Smooth muscle cell of the pulmonary artery (primary cell): ENCODE measurements around the gene GGA1. TPM values are rescaled to one million over a fixed set of nuclear protein-coding genes. Genes with fewer than 3 reads are reported as not detected.

Experiments used
- total RNA-seq: library from RNA; depleted of rRNA; stranded (reverse); fragments of >200 nt; gene quantifications from 2 replicates; pipeline ENCODE4 v1.2.3, GENCODE V29; 2014

The GGA1 gene
- 39.5 and 47.0 TPM in 2 replicates for total RNA-seq

GRCh38 chr22:37608477-37609239 lies at the start of gene GGA1:
GGA1 (plus strand) TSS chr22:37608834; CDS start chr22:37608861, 27 bp downstream.

GRCh38 chr22:37559901-37560607 lies 48.6 kb upstream of the GGA1 start, which contains the start of gene CDC42EP1:
CDC42EP1 (plus strand) TSS chr22:37560480; CDS start chr22:37566350, 5,870 bp downstream.

GRCh38 chr22:37639070-37639760 lies 30.6 kb downstream of the GGA1 start, which contains the start of gene SH3BP1:
SH3BP1 (plus strand) TSS chr22:37639669; CDS start chr22:37639788, 119 bp downstream.

GRCh38 chr22:37658133-37659065 lies 49.8 kb downstream of the GGA1 start, which contains the start of gene PDXP:
PDXP (plus strand) TSS chr22:37658723; CDS start chr22:37658783, 60 bp downstream.

GRCh38 chr22:37674951-37675929 lies 66.6 kb downstream of the GGA1 start, which contains the start of gene LGALS1:
LGALS1 (plus strand) TSS chr22:37675636; CDS start chr22:37675703, 67 bp downstream.

Other genes with a start within 250 kb of the GGA1 start
- gene ELFN2, start 181.4 kb upstream of the GGA1 start, total RNA-seq = under 0.01 and 0.10 TPM in 2 replicates
- gene MFNG, start 122.5 kb upstream of the GGA1 start, total RNA-seq = 0.07 and 0.30 TPM in 2 replicates
- gene CARD10, start 89.4 kb upstream of the GGA1 start, total RNA-seq = 0.91 and 3.4 TPM in 2 replicates
- 28.5 and 37.0 TPM in 2 replicates for gene CDC42EP1, start 48.4 kb upstream of the GGA1 start, total RNA-seq
- not detected in 2 replicates for gene LGALS2, start 28.7 kb upstream of the GGA1 start, total RNA-seq
- 10.6 and 13.7 TPM in 2 replicates for gene SH3BP1, start 30.8 kb downstream of the GGA1 start, total RNA-seq
- gene PDXP, start 49.9 kb downstream of the GGA1 start, total RNA-seq = 14.0 and 18.2 TPM in 2 replicates
- 4,182 and 4,880 TPM in 2 replicates for gene LGALS1, start 66.8 kb downstream of the GGA1 start, total RNA-seq
- gene NOL12, start 77.5 kb downstream of the GGA1 start, total RNA-seq = 8.5 and 11.3 TPM in 2 replicates
- 176 and 183 TPM in 2 replicates for gene TRIOBP, start 88.2 kb downstream of the GGA1 start, total RNA-seq
- 20.2 and 33.1 TPM in 2 replicates for gene GCAT, start 199.1 kb downstream of the GGA1 start, total RNA-seq
- 0.07 TPM in 1 of 2 replicates, not detected in the other for gene GALR3, start 214.5 kb downstream of the GGA1 start, total RNA-seq
- 19.4 and 26.2 TPM in 2 replicates for gene ANKRD54, start 235.5 kb downstream of the GGA1 start, total RNA-seq
- gene EIF3L, start 240.6 kb downstream of the GGA1 start, total RNA-seq = 343 and 385 TPM in 2 replicates